Colonic mucosa (tissue), 4 donors: ENCODE measurements around the gene LDLRAD2. TPM values are rescaled to one million over a fixed set of nuclear protein-coding genes. Genes with fewer than 3 reads are reported as not detected.
"Not testable (repeated sequence)": the region's sequence is repeated elsewhere in the genome, so short reads cannot be mapped to it uniquely, and the experiment has no call there.

Experiments
- DNase-seq: peaks from one replicate; pipeline ENCODE4 v3.0.0-alpha.2; 2020
- H3K27ac ChIP-seq: fragments of 200-600 bp; one replicate; pipeline ENCODE4 v1.8.0; 2021
- H3K27me3 ChIP-seq: fragments of 200-600 bp; one replicate; pipeline ENCODE4 v1.8.0; 2021
- H3K36me3 ChIP-seq: fragments of 200-600 bp; one replicate; pipeline ENCODE4 v1.8.0; 2021
- H3K4me1 ChIP-seq: fragments of 200-600 bp; one replicate; pipeline ENCODE4 v1.8.0; 2021; ENCODE audit warnings: mild to moderate bottlenecking
- H3K4me3 ChIP-seq: fragments of 200-600 bp; one replicate; pipeline ENCODE4 v1.8.0; 2021
- H3K9ac ChIP-seq, 2 donors: one replicate each; pipeline ENCODE4 v1.7.0; 2013; ENCODE audit warnings: control low read depth in 2 of 2, low read depth in 2 of 2, low read length in 2 of 2
- H3K9me3 ChIP-seq: fragments of 200-600 bp; one replicate; pipeline ENCODE4 v1.8.0; 2021
- CTCF ChIP-seq: fragments of 200-600 bp; IDR thresholded peaks from one replicate; pipeline ENCODE4 v1.8.0; 2022; ENCODE audit warnings: antibody characterized with exemption, mild to moderate bottlenecking
- intact Hi-C: fragments of 100-400 bp; cut with DNase I; formaldehyde crosslinking; loops from one replicate; pipeline ENCODE4 v1.14.1; 2022
- total RNA-seq, 2 donors: library from RNA; stranded (reverse); fragmentation: NEBNext Ultra II Directional in 1 of 2; extraction: Animal tissue kit (Norgen Biotek cat#: 25700) in 1 of 2; gene quantifications; one replicate each; pipeline ENCODE4 v1.2.1, GENCODE V29; 2021
- donor health status: healthy.
- donor health status: DM: no; HTN: no; CAD: no.
- donor health status: DM: no; HTN: no; CAD: no.

LDLRAD2 gene
- total RNA-seq, 2 donors from 2014 or later, result 0.08 to 0.25 TPM

DNA sequence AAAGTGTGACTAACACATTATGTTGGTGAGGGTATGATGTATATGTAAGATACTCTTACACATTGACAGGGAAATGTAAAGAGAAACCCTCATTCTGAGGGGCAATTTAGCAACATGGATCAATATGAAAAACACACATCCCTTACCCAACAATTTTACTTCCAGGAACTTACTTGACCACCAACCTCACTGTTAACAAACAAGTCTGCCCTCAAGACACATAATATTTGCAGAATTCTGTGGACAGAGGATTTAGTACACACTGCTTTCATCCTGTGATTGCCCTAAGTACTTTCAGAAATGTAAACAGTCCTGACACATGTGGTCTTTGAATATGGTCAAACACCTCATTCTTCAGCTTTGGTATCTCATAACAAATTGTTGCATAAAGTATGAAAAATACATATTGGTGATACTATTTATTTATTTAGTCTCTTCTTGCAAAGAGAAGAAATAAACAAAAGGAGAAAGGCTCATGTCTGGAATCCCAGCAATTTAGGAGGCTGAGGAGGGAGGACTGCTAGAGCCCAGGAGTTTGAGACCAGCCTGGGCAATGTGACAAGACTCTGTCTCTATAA, 36.0 kb upstream of the LDLRAD2 start:
- H3K27ac ChIP-seq, result no peak overlapping the region
- intact Hi-C loops, result no loop called here
- TF ChIP-seq CTCF, result no peak
- DNase-seq, result no peak
- H3K27me3 ChIP-seq, result no peaks in the 10 kb centered on the region
- H3K36me3 ChIP-seq, result no peaks in the 10 kb centered on the region
- no peaks in the 10 kb centered on the region for H3K9me3 ChIP-seq
- H3K4me1 ChIP-seq, result no peaks in the 10 kb centered on the region
- no peak overlapping the region for H3K4me3 ChIP-seq
- no peak overlapping the region for H3K9ac ChIP-seq

DNA sequence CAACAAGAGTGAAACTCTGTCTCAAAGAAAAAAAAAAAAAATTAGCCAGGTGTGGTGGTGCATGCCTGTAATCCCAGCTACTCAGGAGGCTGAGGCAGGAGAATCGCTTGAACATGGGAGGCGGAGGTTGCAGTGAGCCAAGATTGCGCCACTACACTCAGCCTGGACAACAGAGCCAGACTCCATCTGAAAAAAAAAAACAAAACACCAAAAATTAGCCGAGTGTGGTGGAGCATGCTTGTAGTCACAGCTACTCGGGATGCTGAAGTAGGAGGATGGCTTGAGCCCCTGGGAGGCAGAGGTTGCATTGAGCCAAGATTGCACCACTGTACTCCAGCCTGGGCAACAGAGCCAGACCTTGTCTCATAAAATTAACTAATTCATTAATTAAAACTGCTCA, 35.1 kb upstream of the LDLRAD2 start:
- H3K27ac ChIP-seq, H3K36me3 ChIP-seq, H3K4me3 ChIP-seq, H3K9me3 ChIP-seq, H3K4me1 ChIP-seq, H3K27me3 ChIP-seq, intact Hi-C loops, H3K9ac ChIP-seq, DNase-seq: not testable (repeated sequence)

DNA sequence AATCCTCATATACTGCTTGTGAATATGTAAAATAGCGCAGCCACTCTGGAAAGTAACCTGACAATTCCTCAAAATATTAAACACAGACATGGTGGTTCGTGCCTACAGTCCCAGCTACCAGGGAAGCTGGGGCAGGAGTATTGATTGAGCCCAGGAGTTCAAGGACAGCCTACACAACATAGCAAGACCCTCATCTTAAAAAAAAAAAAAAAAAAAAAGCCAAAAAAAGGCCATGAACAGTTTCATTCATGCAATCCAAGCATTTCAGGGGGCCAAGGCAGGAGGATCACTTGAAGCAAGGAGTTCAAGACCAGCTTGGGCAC, 33.7 kb upstream of the LDLRAD2 start:
- no peak for TF ChIP-seq CTCF
- Histone ChIP-seq H3K9me3 (no peaks in the 10 kb centered on the region), H3K9ac (no peak overlapping the region), H3K27ac (no peak overlapping the region), H3K27me3 (no peaks in the 10 kb centered on the region), H3K4me1 (no peaks in the 10 kb centered on the region), H3K4me3 (no peak overlapping the region), H3K36me3 (no peaks in the 10 kb centered on the region)
- intact Hi-C loops, result no loop called here
- no peak for DNase-seq

DNA sequence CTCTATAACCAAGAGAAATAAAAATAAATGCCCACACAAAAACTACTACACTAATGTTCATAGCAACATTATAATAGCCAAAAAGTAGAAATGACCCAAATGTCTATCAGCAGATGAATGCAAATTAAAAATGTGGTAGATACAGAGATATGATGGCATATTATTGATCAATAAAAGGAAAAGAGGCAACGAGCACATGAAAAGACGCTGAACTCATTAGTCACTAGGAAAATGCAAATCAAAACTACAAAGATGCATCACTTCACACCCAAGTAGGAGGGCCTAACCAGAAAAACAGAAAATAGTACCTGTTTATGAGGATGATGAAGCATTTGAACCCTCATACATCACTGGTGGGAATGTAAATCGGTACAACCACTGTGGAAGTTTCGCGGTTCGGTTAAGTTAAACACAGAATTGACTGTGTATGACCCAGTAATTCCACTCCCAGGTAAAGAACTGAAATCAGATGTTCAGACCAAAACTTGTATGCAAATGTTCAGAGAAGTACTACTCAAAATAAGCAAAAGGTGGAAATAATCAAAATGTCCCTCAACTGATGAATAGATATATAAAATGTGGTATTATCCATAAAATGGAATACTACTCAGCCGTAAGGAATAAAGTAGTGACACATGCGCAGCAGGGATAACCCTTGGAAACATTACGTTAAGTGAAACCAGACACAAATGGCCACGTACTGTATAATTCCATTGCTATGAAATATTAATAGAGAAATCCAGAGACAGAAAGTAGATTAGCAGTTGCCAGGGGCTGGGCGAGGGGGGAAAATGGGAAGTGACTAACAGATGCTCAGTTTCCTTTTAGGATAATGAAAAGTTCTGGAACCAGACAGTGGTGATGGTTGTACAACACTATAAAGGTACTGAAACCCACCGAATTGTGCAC, 32.2 kb upstream of the LDLRAD2 start:
- Histone ChIP-seq H3K9ac (no peak overlapping the region), H3K27me3 (no peaks in the 10 kb centered on the region), H3K4me1 (no peaks in the 10 kb centered on the region), H3K27ac (peak overlapping the region; percentile 37), H3K9me3 (no peaks in the 10 kb centered on the region), H3K36me3 (no peaks in the 10 kb centered on the region), H3K4me3 (no peak overlapping the region)
- no peak for TF ChIP-seq CTCF
- intact Hi-C loops, result no loop called here
- DNase-seq, result no peak

GRCh38 chr1:21781815-21782348, 30.2 kb upstream of the LDLRAD2 start:
- H3K9ac ChIP-seq, result peak overlapping the region; percentile 84 to 99
- H3K27ac ChIP-seq, result peak overlapping the region; percentile 100
- peak overlapping the region; percentile 95 for H3K4me3 ChIP-seq
- DNase-seq, result peak; percentile 41
- no peaks in the 10 kb centered on the region for H3K36me3 ChIP-seq
- intact Hi-C loops, result no loop called here
- no peaks in the 10 kb centered on the region for H3K27me3 ChIP-seq
- no peaks in the 10 kb centered on the region for H3K4me1 ChIP-seq
- no peaks in the 10 kb centered on the region for H3K9me3 ChIP-seq
- no peak for TF ChIP-seq CTCF
